Measurements from ENCODE around the gene TBX2. TPM values are rescaled to one million over a fixed set of nuclear protein-coding genes. Genes with fewer than 3 reads are reported as not detected.

The TBX2 gene
- total and polyA plus RNA-seq, 2 of the 4 experiments (the other 2 are of a cell fraction): 20.1 to 64.1 TPM

DNA sequence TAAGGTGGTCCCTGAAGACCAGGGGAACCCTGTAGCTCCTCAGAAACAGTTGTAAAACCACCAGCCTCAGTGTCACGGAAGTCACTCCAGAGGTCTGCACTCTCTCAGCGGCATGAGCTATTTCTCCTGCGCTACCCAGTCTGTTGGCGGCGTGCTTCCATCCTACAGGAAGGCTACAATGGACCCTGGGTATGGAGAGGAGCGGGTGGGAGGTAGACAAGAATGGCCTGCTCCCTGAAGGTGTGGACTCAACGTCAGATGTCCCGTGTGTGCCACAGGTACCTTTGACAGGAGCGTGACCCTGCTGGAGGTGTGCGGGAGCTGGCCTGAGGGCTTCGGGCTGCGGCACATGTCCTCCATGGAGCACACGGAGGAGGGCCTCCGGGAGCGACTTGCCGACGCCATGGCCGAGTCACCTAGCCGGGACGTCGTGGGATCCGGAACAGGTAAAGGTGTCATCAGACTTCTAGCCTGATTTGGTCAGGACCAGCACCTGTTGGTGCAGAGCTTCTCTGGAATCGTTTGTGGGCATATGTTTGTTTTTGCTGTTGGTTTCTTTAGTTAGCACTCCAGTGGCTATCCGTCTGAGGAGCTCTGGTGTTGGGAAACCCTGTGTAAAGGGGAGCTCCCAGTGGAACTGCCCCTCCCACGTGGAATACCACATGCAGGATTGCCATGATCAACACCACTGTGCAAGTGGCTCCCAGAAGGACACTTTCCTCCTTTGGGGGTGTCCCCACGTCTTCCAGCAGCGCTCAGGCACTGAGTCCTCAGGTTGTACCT lies 31.4 kb upstream of the TBX2 start:
- H3K79me1 ChIP-seq (ENCODE audit: low read depth in 1 of 2, low read length in 2 of 2): no peaks in the 10 kb centered on the region
- no peak overlapping the region for H3K14ac ChIP-seq (replicated peaks; ENCODE audit: low read depth, low read length)
- H3K9me3 ChIP-seq (ENCODE audit: control insufficient read depth, insufficient read depth, low read length): no peaks in the 10 kb centered on the region
- H4K91ac ChIP-seq (ENCODE audit: insufficient read depth, low read depth, low read length): no peak overlapping the region; the same call in 1 of the 2 replicates
- H3K27me3 ChIP-seq (ENCODE audit: control insufficient read depth, insufficient read depth, low read length): no peaks in the 10 kb centered on the region
- 94% methylated on average over 21 of the region's 27 CpGs; no CpG with 5 or more reads in 1 of the 2 experiments for WGBS, 2 experiments (ENCODE audit: extremely low coverage in 2 of 2, insufficient read length in 1 of 2)
- H3K27ac ChIP-seq (ENCODE audit: insufficient read depth, low read length): no peak overlapping the region
- dilution Hi-C loops (cut with HindIII; ENCODE audit: low sequenced_read_pairs, unreplicated experiment): no loop called here
- H2AFZ ChIP-seq (replicated peaks; ENCODE audit: low read length, poor library complexity): no peak overlapping the region
- no peak overlapping the region for H3K4ac ChIP-seq (ENCODE audit: low read depth, low read length)
- DNase-seq (no peak), ATAC-seq (ENCODE audit: low read depth) (no peak)
- H4K5ac ChIP-seq (ENCODE audit: low read depth, low read length): no peak overlapping the region
- H3K56ac ChIP-seq (ENCODE audit: extremely low read depth, insufficient read depth, low read length): no peak overlapping the region
- H3K4me3 ChIP-seq (ENCODE audit: insufficient read depth, low read depth, low read length): no peak overlapping the region
- ChIA-PET POLR2A (ENCODE audit: unreplicated experiment) (no interaction called here), CTCF (interaction anchor here (0.8 kb wide), 1 partner anchor 397 kb away, joined by 3 read pairs; no protein-coding TSS in a partner anchor)
- H3K4me2 ChIP-seq (ENCODE audit: low read depth, low read length): no peak overlapping the region
- H2BK5ac ChIP-seq (ENCODE audit: low read depth, low read length, poor library complexity, severe bottlenecking): no peak overlapping the region
- no peak overlapping the region; the same call in 1 of the 2 replicates for H2AK5ac ChIP-seq (ENCODE audit: low read depth, low read length)
- H2BK15ac ChIP-seq (ENCODE audit: low read depth, low read length): no peak overlapping the region
- no peaks in the 10 kb centered on the region for H3K36me3 ChIP-seq (ENCODE audit: control insufficient read depth, insufficient read depth, low read length)
- H3K18ac ChIP-seq (ENCODE audit: low read depth, low read length): no peak overlapping the region
- in situ Hi-C loops (cut with MboI; ENCODE audit: low sequenced_read_pairs): no loop called here
- H3K9ac ChIP-seq (ENCODE audit: low read depth, low read length): no peak overlapping the region
- H4K8ac ChIP-seq (ENCODE audit: low read depth in 2 of 2, low read length in 2 of 2): no peak overlapping the region
- H3K9me1 ChIP-seq (ENCODE audit: insufficient read depth, low read length): peaks cover 4% of the 10 kb centered on the region; the same call in 1 of the 2 replicates
- TF ChIP-seq CEBPB (IDR thresholded peaks at IDR 0.05; ENCODE audit: low read depth, low read length): no peak
- no peak for TF ChIP-seq RCOR1 (IDR thresholded peaks at IDR 0.05; ENCODE audit: insufficient replicate concordance, low read length)
- TF ChIP-seq CHD1 (IDR thresholded peaks at IDR 0.05; ENCODE audit: low read depth, low read length): no peak
- TF ChIP-seq MAFK (IDR thresholded peaks at IDR 0.05; ENCODE audit: low read depth, low read length): no peak
- H2AK9ac ChIP-seq (replicated peaks; ENCODE audit: low read depth, low read length, poor library complexity): no peak overlapping the region
- no peak overlapping the region for H2BK120ac ChIP-seq (ENCODE audit: low read depth, low read length)
- BruUV-seq (replicated peaks): no TSS peak
- H2BK20ac ChIP-seq (ENCODE audit: low read depth, low read length): no peak overlapping the region
- H3K4me1 ChIP-seq (ENCODE audit: control insufficient read depth, insufficient read depth, low read length): 0 out of 2 replicates have a peak, but pooled peaks cover under 1% of the 10 kb centered on the region
- intact Hi-C loops (cut with micrococcal nuclease): no loop called here
- no peak overlapping the region for H3K23ac ChIP-seq (ENCODE audit: low read depth, low read length)
- no peaks in the 10 kb centered on the region for H4K20me1 ChIP-seq (ENCODE audit: insufficient read depth, low read length)
